Muscle layer of duodenum (tissue), 2 donors: ENCODE results near the gene EPHA4.

Experiments
- H3K27ac ChIP-seq: one replicate; pipeline ENCODE4 v1.7.0; 2013; ENCODE audit warnings: mild to moderate bottlenecking, low read length
- H3K27me3 ChIP-seq: one replicate; pipeline ENCODE4 v1.7.0; 2013; ENCODE audit warnings: low read depth, mild to moderate bottlenecking, control low read depth, low read length
- H3K36me3 ChIP-seq, 2 donors: one replicate each; pipeline ENCODE4 v1.7.0; 2013; ENCODE audit warnings: low read length in 2 of 2, control low read depth in 1 of 2, mild to moderate bottlenecking in 1 of 2; ENCODE audit not compliant: insufficient read depth in 2 of 2, control insufficient read depth in 1 of 2
- H3K4me1 ChIP-seq, 2 donors: one replicate each; pipeline ENCODE4 v1.7.0; 2013; ENCODE audit warnings: low read length in 2 of 2, mild to moderate bottlenecking in 2 of 2, control low read depth in 1 of 2, moderate library complexity in 1 of 2; ENCODE audit not compliant: insufficient read depth in 2 of 2, control insufficient read depth in 1 of 2
- H3K4me3 ChIP-seq, 2 donors: one replicate each; pipeline ENCODE4 v1.7.0; 2013; ENCODE audit warnings: low read length in 2 of 2, low read depth in 1 of 2, mild to moderate bottlenecking in 1 of 2
- H3K9me3 ChIP-seq, 2 donors: one replicate each; pipeline ENCODE4 v1.7.0; 2013; ENCODE audit warnings: low read length in 2 of 2, control low read depth in 1 of 2, mild to moderate bottlenecking in 1 of 2; ENCODE audit not compliant: control insufficient read depth in 1 of 2
- donor health status: healthy.

The EPHA4 gene

GRCh38 chr2:221558107-221558506 lies 14.0 kb downstream of the EPHA4 start:
- H3K27me3 ChIP-seq, result no peaks in the 10 kb centered on the region
- H3K27ac ChIP-seq, result no peak overlapping the region
- no peak overlapping the region for H3K4me3 ChIP-seq
- peaks cover 0 to 13% of the 10 kb centered on the region in 2 donors for H3K4me1 ChIP-seq
- no peaks in the 10 kb centered on the region for H3K9me3 ChIP-seq
- no peaks in the 10 kb centered on the region for H3K36me3 ChIP-seq

DNA sequence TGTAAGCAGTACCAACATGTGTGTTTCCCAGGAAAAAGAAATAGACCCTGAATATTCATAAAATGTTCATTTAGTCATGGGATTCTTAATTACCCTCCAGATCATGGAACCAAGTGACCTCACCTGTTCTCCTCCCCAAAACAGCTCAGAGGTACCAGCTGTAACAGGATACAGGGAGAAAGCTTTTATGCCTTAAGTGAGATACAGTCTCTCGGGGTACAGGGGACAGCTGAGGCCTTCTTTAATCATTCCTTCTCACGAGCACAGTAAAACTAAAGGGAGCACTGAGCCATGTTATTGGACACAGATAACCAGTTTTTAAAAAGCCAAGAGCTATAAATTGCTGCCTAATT lies 16.6 kb downstream of the EPHA4 start:
- no peaks in the 10 kb centered on the region for H3K9me3 ChIP-seq
- H3K36me3 ChIP-seq, result no peaks in the 10 kb centered on the region
- H3K4me1 ChIP-seq, result peaks cover 0 to 13% of the 10 kb centered on the region in 2 donors
- no peak overlapping the region for H3K27ac ChIP-seq
- no peak overlapping the region for H3K4me3 ChIP-seq
- no peaks in the 10 kb centered on the region for H3K27me3 ChIP-seq

DNA sequence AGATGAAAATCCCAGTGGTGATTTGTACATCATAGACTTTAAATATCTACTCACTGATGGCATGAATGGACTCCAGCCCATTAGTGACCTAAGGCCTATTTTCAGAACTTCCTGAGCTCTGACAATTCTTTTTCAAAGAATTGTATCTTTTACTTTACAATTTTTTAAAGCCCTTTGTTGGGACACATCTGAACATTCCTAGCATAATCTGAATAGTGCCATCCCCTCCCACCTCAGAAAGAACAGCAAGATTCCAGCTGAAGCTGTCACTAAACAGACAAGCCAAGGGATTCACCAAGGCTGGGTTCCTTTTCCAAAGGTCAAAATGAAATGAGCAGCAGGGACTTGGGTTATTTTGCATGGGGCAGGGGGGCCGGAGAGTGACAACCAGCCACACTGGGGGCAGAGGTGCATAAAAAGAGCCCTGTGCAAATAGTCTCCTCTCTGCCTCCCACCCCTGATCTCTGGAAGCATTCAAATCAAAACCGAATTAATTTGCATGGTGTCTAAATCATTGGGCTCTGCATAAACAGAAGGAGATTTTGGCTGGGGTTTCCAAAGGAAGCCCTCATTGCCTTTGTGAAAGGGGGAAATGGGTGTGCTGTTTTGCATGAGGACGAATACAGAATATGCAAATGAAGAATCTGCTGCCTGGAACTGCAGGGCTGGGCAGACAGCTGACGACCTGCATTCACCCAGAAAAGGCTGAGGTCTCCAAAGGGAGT lies 17.2 kb downstream of the EPHA4 start:
- Histone ChIP-seq H3K4me1 (peaks cover 0 to 13% of the 10 kb centered on the region in 2 donors), H3K9me3 (no peaks in the 10 kb centered on the region), H3K27ac (no peak overlapping the region), H3K36me3 (no peaks in the 10 kb centered on the region), H3K27me3 (no peaks in the 10 kb centered on the region), H3K4me3 (no peak overlapping the region)

GRCh38 chr2:221553333-221553732 lies 18.8 kb downstream of the EPHA4 start:
- H3K27ac ChIP-seq, result no peak overlapping the region
- H3K27me3 ChIP-seq, result no peaks in the 10 kb centered on the region
- peaks cover 0 to 13% of the 10 kb centered on the region in 2 donors for H3K4me1 ChIP-seq
- H3K4me3 ChIP-seq, result no peak overlapping the region
- H3K9me3 ChIP-seq, result no peaks in the 10 kb centered on the region
- no peaks in the 10 kb centered on the region for H3K36me3 ChIP-seq

GRCh38 chr2:221552291-221552690 lies 19.8 kb downstream of the EPHA4 start:
- H3K4me1 ChIP-seq, result peaks cover 0 to 13% of the 10 kb centered on the region in 2 donors
- H3K36me3 ChIP-seq, result no peaks in the 10 kb centered on the region
- no peaks in the 10 kb centered on the region for H3K9me3 ChIP-seq
- H3K27me3 ChIP-seq, result no peaks in the 10 kb centered on the region
- no peak overlapping the region for H3K27ac ChIP-seq
- no peak overlapping the region for H3K4me3 ChIP-seq

GRCh38 chr2:221551864-221552263 lies 20.2 kb downstream of the EPHA4 start:
- no peaks in the 10 kb centered on the region for H3K27me3 ChIP-seq
- no peak overlapping the region for H3K27ac ChIP-seq
- H3K9me3 ChIP-seq, result no peaks in the 10 kb centered on the region

GRCh38 chr2:221549143-221549542 lies 23.0 kb downstream of the EPHA4 start:
- Histone ChIP-seq H3K27ac (no peak overlapping the region), H3K4me3 (no peak overlapping the region), H3K9me3 (no peaks in the 10 kb centered on the region), H3K4me1 (no peaks in the 10 kb centered on the region), H3K36me3 (no peaks in the 10 kb centered on the region), H3K27me3 (no peaks in the 10 kb centered on the region)

More at GRCh38 chr2:221551864-221552263, 20.2 kb downstream of the EPHA4 start:
- Histone ChIP-seq H3K36me3 (no peaks in the 10 kb centered on the region), H3K4me1 (peaks cover 0 to 13% of the 10 kb centered on the region in 2 donors), H3K4me3 (no peak overlapping the region)

DNA sequence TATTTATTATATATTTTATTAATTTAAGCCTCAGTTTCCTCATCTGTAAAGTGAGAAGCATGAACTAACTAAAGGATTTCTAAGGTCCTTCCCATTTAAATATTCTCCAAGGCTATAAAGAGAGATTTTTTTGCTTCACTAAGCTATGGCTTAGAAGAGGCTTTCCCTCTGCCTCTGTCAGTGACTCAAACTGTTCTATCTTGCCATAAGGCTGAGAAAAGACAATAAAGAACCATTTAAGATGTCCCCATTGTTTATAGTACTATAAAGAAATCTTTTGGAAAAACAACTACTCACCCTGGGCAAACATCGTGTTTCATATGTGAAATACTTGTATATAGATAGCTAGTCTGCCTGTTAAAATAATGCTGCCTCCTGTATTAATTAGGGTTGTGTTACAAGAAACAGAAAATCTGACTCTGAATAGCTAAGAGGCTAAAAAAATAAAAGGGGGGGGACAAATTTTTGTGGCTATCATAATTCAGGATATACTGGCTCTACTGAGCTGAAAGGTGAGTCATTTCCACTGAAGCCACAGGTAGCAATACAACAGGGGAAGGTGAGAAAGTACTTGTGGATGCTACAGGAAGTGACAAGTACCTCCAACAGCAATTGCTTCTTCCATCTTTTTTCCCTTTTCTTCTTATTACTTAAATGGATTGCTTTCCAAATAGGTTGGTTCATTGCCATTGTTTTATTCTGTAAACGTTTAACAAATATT lies 25.4 kb downstream of the EPHA4 start:
- no peak overlapping the region for H3K4me3 ChIP-seq
- no peaks in the 10 kb centered on the region for H3K4me1 ChIP-seq
- no peak overlapping the region for H3K27ac ChIP-seq
- H3K9me3 ChIP-seq, result no peaks in the 10 kb centered on the region
- no peaks in the 10 kb centered on the region for H3K36me3 ChIP-seq
- no peaks in the 10 kb centered on the region for H3K27me3 ChIP-seq

- no peak overlapping the region for H3K27ac ChIP-seq
- H3K27me3 ChIP-seq, result no peaks in the 10 kb centered on the region
- no peaks in the 10 kb centered on the region for H3K4me1 ChIP-seq
- no peaks in the 10 kb centered on the region for H3K9me3 ChIP-seq
- no peak overlapping the region for H3K4me3 ChIP-seq
- H3K36me3 ChIP-seq, result no peaks in the 10 kb centered on the region
These were observed 30.9 kb downstream of the EPHA4 start for GRCh38 chr2:221541131-221541735.

GRCh38 chr2:221539246-221539645 lies 32.9 kb downstream of the EPHA4 start:
- Histone ChIP-seq H3K4me3 (no peak overlapping the region), H3K36me3 (no peaks in the 10 kb centered on the region), H3K4me1 (no peaks in the 10 kb centered on the region), H3K27ac (no peak overlapping the region), H3K9me3 (no peaks in the 10 kb centered on the region), H3K27me3 (no peaks in the 10 kb centered on the region)

DNA sequence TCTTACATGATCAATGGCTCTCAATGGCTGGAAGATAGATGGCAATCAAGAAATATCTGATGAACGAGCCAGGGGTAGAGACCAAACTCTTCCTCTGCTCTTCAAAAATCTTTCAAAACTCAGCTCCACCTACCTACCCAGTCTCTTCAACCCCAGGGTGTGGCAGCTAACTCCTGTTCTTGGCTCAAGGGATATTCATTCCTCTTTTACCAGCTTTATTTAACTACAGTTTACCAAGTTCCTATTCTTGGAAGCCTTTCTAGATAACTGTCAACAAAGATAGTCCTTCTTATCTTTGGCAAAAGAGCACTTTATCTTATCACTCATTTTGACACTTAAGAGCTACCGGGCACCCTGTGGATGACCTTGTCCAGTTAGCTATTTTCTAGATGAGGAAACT lies 36.3 kb downstream of the EPHA4 start:
- Histone ChIP-seq H3K4me3 (no peak overlapping the region), H3K27ac (no peak overlapping the region)

More for the DNA sequence above, 36.3 kb downstream of the EPHA4 start:
- H3K9me3 ChIP-seq, result no peaks in the 10 kb centered on the region
- H3K4me1 ChIP-seq, result peaks cover 0 to 6% of the 10 kb centered on the region in 2 donors
- H3K36me3 ChIP-seq, result no peaks in the 10 kb centered on the region
- no peaks in the 10 kb centered on the region for H3K27me3 ChIP-seq
